NCI-H2227 treated with DMSO at 0.1 percent for 48 hours (cell line): ENCODE data around the gene WASHC1.
"Not testable (repeated sequence)": the region's sequence is repeated elsewhere in the genome, so short reads cannot be mapped to it uniquely, and the experiment has no call there.

Source experiments
- DNase-seq: peaks from one replicate; lab custom pipeline; 2025; lab: John Stamatoyannopoulos, UW

WASHC1 gene, protein sequence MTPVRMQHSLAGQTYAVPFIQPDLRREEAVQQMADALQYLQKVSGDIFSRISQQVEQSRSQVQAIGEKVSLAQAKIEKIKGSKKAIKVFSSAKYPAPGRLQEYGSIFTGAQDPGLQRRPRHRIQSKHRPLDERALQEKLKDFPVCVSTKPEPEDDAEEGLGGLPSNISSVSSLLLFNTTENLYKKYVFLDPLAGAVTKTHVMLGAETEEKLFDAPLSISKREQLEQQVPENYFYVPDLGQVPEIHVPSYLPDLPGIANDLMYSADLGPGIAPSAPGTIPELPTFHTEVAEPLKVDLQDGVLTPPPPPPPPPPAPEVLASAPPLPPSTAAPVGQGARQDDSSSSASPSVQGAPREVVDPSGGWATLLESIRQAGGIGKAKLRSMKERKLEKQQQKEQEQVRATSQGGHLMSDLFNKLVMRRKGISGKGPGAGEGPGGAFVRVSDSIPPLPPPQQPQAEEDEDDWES

DNA sequence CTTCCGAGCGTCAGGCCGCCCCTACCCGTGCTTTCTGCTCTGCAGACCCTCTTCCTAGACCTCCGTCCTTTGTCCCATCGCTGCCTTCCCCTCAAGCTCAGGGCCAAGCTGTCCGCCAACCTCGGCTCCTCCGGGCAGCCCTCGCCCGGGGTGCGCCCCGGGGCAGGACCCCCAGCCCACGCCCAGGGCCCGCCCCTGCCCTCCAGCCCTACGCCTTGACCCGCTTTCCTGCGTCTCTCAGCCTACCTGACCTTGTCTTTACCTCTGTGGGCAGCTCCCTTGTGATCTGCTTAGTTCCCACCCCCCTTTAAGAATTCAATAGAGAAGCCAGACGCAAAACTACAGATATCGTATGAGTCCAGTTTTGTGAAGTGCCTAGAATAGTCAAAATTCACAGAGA lies at the start of gene WASHC1:
TSS of gene WASHC1 (minus strand) at position 101 of the 400 bp plus-strand sequence. CDS start 4,457 bp downstream, outside the sequence.
- DNase-seq: not testable (repeated sequence)

- not testable (repeated sequence) for DNase-seq
These were observed 49.1 kb upstream of the WASHC1 start for GRCh38 chr9:78333-78732.

DNA sequence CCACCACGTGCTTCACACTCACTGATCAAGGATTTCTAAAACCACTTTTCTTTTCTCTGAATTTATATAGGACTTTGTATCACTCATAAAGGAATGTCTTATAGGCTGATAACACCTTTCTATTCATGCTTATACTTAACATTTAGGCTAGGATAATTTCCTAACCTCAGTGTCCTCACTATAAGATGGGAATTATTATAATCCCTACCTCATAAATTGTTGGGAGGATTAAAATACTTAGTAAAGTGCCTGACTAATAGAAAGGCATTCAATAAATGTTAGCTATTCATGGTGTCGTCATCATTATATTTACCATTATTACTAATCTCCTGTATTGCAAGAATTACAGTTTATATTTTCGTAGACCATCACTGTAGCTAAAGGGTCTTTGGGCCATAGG lies 47.1 kb upstream of the WASHC1 start:
- not testable (repeated sequence) for DNase-seq

GRCh38 chr9:73900-74525 lies 44.8 kb upstream of the WASHC1 start:
- DNase-seq: not testable (repeated sequence)

DNA sequence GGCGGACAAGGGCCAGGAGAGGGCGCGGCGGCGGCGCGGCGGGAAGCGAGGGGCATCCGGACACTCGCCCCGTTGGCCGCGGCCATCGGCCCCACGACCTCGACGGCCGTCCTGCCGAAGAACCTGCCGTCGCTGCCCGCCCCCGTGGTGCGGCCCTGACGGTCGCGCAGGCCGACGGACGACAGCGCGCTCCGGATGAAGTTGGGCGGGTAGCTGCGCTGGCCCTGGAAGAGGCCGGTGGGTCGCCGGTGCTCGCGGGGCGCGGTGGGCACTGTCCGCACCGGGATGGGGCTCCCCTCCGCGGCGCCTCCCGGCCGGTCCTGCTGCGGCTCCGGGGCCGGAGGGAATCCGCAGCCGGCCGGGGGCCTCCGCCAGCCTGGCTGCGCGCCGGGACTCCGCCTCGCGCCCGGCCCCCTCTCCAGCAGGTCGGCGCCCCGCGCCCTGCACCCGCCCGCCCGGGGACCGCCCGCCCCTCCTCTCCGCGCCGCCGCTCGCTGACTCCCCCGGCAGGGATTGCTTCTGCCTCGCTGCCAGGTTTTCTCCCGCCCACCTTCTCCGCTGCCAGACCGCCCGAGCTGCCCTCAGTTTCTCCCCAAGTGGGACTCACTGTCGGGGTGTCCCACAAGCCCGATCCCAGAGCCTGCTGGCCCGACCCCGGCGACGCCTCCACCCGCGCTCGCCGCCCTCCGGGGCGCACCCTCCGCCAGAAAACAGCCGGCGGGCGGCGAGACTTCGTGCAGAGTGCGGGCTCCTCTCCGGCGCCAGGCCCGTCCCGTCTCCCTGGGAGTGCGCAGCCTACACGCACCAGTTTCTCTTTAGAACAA lies 44.0 kb upstream of the WASHC1 start:
- not testable (repeated sequence) for DNase-seq

- not testable (repeated sequence) for DNase-seq
These were observed 33.9 kb upstream of the WASHC1 start for GRCh38 chr9:63031-63629.

GRCh38 chr9:52678-53077 lies 23.4 kb upstream of the WASHC1 start:
- not testable (repeated sequence) for DNase-seq

DNA sequence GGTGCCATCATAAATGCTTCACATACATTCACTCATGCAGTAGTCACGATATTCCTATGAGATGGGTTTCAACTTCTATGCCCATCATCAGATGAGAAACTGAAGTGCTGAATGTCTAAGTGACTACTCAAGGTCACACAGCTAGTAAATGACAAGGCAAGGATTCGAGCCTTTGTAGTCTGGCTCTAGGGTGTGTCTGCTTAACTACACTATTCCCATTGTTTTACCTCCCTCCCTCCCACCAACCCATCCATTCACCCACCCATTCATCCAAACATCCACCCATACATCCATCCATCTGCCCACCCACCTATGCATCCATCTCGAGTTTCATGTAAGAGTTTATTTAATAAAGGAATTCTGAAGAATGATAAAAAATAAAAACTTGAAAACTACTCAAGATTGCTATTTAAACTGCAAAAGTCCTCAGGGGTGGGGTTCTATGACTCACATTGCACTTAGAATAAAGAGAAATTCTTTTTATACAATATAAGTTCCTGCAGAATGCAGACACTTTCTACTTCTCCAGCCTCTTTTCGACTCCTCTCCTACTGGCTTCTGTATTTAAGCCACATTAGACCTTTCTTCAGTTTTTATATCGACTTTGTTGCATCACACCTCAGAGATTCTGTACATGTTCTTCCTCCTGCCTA lies 19.1 kb upstream of the WASHC1 start:
- DNase-seq: not testable (repeated sequence)

DNA sequence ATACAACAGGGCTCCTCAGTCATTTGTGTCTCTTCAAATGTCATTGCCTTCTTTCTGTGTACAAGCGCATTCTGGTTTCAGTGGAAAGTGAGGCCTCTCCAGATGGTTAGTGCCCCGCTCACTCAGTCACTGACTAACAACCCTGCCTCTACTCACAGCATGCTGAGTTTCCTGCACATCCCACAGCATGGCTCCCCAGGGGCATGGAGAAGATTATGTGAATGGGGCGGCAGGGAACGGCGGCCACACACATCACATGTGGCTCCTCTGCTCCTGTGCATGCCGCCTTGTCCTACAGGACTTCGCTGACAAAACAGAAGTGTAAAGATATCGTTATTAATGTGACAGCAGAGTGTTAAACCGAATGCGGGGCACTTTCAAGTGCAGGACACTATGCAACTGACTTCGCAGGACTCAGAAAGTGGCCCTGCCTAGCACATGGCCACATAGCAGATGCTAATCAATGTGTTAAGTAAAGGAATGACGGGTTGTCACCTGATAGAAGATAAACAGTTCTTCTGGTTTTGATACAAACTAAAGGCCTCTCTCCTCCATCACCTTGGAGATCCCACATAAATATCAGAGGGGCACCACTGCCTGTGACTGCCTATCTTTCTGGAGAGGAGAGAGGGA lies 17.5 kb upstream of the WASHC1 start:
- DNase-seq: not testable (repeated sequence)

- not testable (repeated sequence) for DNase-seq
These were observed 16.9 kb upstream of the WASHC1 start for GRCh38 chr9:46164-46563.

DNA sequence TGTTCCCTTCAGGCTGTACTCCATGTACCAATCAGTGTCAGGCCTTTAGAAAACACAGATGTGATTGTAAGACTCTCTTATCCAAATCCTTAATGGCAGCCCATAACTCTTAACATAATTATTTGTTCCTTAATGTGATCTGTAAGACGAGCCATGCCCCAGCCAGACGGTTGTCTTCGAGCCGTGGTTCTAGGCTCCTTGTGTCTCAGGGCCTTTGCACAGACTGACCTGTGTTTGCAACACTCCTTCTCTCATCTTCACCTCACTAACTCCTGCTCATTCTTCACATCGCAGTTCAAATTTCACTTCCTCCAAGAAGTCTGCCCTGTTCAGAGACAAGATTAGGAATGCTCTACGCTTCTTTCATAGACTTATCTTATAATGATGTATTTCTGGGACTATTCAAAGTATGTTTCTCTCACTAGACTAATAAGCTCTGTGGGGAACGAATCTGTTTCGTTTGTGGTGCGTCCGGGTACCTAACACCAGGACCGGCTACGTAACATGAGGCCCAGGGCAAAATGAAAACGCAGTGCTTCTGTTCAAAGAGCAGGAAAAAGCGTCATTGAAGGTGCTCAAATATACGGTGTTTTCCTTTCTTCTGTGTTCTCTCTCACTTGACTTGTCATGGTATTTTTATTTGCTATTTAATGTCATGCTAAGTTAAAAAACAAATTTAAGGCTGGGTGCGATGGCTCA lies 16.1 kb upstream of the WASHC1 start:
- DNase-seq: not testable (repeated sequence)

GRCh38 chr9:44416-44815 lies 15.2 kb upstream of the WASHC1 start:
- DNase-seq: not testable (repeated sequence)

DNA sequence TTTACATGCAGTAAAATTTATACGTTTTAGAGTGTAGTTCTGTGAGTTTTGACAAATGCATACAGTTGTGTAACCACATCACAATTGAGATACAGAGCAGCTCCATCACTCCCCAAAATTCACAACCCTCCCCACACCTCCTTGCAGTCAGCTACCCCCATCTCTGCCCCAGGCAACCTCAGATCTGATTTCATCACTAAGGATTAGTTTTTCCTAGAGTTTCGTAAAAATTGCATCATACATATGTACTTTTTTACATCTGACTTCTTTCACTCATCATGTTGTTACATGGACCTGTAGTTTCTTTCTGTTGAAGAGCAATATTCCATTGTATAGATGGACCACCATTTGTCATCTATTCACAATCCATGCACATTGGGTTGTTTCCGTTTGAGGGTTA lies 14.4 kb upstream of the WASHC1 start:
- DNase-seq: not testable (repeated sequence)

GRCh38 chr9:43116-43515 lies 13.9 kb upstream of the WASHC1 start:
- DNase-seq: not testable (repeated sequence)

DNA sequence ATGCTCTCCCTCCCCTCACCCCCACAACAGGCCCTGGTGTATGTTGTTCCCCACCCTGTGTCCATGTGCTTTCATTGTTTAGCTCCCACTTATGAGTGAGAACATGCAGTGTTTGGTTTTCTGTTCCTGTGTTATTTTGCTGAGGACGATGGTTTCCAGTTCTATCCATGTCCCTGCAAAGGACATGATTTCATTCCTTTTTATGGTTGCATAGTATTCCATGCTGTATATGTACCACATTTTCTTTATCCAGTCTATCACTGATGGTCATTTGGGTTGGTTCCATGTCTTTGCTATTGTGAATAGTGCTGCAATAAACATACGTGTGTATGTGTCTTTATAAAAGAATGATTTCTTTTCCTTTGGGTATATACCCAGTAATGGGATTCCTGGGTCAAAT lies 12.6 kb upstream of the WASHC1 start:
- not testable (repeated sequence) for DNase-seq

DNA sequence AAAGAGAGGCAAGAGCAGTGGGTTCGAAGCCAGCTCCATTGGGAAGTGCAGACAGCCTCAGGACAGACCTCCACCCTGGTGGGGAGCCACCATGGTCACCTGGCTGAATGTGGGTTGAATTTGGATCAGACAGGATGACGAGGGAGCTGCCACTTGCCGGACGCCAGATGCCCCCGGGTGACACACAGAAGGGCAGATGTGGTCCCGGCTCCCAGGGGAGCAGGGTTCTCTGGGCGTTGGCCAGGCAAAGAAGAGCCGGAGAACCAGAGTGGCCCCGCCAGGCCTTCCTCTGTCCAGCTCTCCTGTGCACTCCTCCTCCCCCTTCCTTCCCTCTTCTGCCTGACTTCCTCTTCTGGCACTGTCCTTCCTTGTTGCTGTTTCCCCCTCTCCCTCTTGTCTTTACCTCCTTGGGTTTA lies 12.0 kb upstream of the WASHC1 start:
- DNase-seq: not testable (repeated sequence)

DNA sequence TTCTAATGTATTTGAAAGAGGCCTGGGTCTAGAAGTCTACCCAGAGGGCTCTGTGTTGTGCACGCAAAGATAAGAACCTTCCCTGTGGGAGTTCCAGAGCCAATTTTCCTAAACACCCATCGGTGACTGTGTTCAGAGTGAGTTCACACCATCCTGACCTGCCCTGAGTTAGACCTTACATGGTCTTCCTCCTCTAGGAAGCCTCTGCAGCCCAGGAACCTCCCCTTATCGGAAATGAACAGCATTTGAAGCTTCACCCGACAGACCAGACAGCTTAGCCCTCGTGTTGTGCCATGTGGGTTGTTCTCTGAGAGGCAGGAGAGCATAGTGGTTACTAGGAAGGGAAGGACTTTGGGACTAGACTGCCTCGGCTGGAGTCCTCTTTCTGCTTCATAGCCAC lies 3.1 kb upstream of the WASHC1 start:
- DNase-seq: not testable (repeated sequence)

DNA sequence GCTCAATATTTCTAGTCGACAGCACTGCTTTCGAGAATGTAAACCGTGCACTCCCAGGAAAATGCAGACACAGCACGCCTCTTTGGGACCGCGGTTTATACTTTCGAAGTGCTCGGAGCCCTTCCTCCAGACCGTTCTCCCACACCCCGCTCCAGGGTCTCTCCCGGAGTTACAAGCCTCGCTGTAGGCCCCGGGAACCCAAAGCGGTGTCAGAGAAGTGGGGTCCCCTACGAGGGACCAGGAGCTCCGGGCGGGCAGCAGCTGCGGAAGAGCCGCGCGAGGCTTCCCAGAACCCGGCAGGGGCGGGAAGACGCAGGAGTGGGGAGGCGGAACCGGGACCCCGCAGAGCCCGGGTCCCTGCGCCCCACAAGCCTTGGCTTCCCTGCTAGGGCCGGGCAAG lies 481 bp downstream of the WASHC1 start:
- DNase-seq: not testable (repeated sequence)

GRCh38 chr9:21621-22020 lies 7.6 kb downstream of the WASHC1 start:
- not testable (repeated sequence) for DNase-seq

DNA sequence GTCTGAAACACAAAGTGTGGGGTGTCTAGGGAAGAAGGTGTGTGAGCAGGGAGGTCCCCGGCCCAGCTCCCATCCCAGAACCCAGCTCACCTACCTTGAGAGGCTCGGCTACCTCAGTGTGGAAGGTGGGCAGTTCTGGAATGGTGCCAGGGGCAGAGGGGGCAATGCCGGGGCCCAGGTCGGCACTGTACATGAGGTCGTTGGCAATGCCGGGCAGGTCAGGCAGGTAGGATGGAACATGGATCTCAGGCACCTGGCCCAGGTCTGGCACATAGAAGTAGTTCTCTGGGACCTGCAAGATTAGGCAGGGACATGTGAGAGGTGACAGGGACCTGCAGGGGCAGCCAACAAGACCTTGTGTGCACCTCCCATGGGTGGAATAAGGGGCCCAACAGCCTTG lies 12.4 kb downstream of the WASHC1 start:
- not testable (repeated sequence) for DNase-seq
